Left lung (tissue), 10 donors: ENCODE data around the gene DTNA. TPM values are rescaled to one million over a fixed set of nuclear protein-coding genes. Genes with fewer than 3 reads are reported as not detected.

Experiments
- ATAC-seq: fragments of 200-7000 bp; cut with Tn5 transposase; one replicate; pipeline ENCODE4 v1.9.1; 2020; ENCODE audit warnings: moderate library complexity
- DNase-seq, 4 donors: peaks; one replicate each; pipeline ENCODE4 v3.0.0-alpha.2; 2013 to 2020
- H3K27ac ChIP-seq, 2 donors: fragments of 200-600 bp; sonication (generic) in 1 of 2; one replicate each; pipeline versions ENCODE4 v1.5.0 to v1.8.0; 2020 to 2021
- H3K27me3 ChIP-seq, 2 donors: fragments of 200-600 bp; sonication (generic) in 1 of 2; one replicate each; pipeline versions ENCODE4 v1.5.0 to v1.8.0; 2020 to 2021
- H3K36me3 ChIP-seq, 2 donors: fragments of 200-600 bp; sonication (generic) in 1 of 2; one replicate each; pipeline versions ENCODE4 v1.5.0 to v1.8.0; 2020 to 2021
- H3K4me1 ChIP-seq, 2 donors: fragments of 200-600 bp; one replicate each; pipeline ENCODE4 v1.8.0; 2021
- H3K4me3 ChIP-seq, 2 donors: fragments of 200-600 bp; sonication (generic) in 1 of 2; one replicate each; pipeline versions ENCODE4 v1.5.0 to v1.8.0; 2020 to 2021; ENCODE audit warnings: mild to moderate bottlenecking in 1 of 2
- H3K9me3 ChIP-seq, 2 donors: fragments of 200-600 bp; sonication (generic) in 1 of 2; one replicate each; pipeline versions ENCODE4 v1.5.0 to v1.8.0; 2020 to 2021
- CTCF ChIP-seq, 2 donors: fragments of 200-600 bp; sonication (generic) in 1 of 2; IDR thresholded peaks; one replicate each; pipeline versions ENCODE4 v1.5.0 to v1.8.0; 2021; ENCODE audit warnings: antibody characterized with exemption in 2 of 2
- intact Hi-C, 2 donors: fragments of 100-400 bp; cut with DNase I; formaldehyde crosslinking; loops; one replicate each; pipeline versions ENCODE4 v1.11.2 to v1.14.2; 2022
- polyA plus RNA-seq, 6 donors: library from polyadenylated mRNA; unstranded; fragments of 120-200 nt; gene quantifications; one replicate each; pipeline ENCODE4 v1.2.1, GENCODE V29; 2013; ENCODE audit not compliant: insufficient read length in 6 of 6
- total RNA-seq, 2 donors: library from RNA; stranded (reverse); fragmentation: NEBNext Ultra II Directional; extraction: Animal tissue kit (Norgen Biotek cat#: 25700); gene quantifications; one replicate each; pipeline ENCODE4 v1.2.1, GENCODE V29; 2021
- donor health status: DM: no; HTN: yes; CAD: no.
- donor health status: DM: no; HTN: no; CAD: no.

DTNA gene
- total and polyA plus RNA-seq, 8 donors = 3.7 to 13.1 (median 11.2) TPM

DNA sequence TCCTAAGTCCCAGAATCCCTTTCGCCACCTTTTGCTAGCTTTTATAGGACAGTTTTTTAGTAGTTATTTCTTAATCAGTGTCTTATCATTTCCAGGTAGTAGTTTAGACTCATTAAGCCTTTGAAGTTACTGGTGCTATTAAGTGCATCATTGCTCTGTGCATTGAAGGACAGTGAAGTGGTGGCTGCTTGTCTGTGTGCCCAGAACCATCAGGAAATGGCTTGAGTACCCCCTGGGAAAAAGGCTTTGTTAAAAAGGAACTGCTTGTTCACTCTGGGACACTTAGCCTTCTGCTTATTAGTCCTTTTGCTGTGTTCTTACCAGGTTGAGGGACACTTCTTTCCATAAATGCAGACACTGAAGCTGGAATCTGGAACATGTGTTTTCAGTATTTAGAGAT lies 30.0 kb downstream of the DTNA start:
- ATAC-seq = no peak
- Histone ChIP-seq H3K36me3 (no peaks in the 10 kb centered on the region), H3K4me3 (no peak overlapping the region), H3K27me3 (no peaks in the 10 kb centered on the region), H3K4me1 (no peaks in the 10 kb centered on the region), H3K9me3 (no peaks in the 10 kb centered on the region), H3K27ac (no peak overlapping the region)
- DNase-seq = no peak
- TF ChIP-seq CTCF (IDR thresholded peaks at IDR 0.05) = no peak
- intact Hi-C loops = no loop called here

DNA sequence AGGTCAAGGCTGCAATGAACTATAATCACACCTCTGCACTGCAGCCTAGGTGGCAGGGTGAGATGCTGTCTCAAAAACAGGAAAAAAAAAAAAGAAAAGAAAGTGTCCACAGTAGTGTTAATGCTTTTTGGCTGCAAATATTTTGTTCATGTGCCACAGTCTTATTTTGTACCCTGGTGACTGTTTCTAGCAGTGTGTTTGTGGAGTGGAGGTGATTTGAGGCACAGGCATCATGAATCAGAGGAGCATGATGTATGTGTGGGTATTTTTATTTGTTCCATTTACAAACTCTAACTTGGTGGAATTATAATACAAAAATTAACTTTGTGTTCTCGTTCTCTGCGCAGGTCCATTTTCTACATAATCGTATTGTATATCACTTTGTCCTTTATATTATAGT lies 30.6 kb downstream of the DTNA start:
- Histone ChIP-seq H3K36me3 (no peaks in the 10 kb centered on the region), H3K4me3 (no peak overlapping the region), H3K27me3 (no peaks in the 10 kb centered on the region), H3K9me3 (no peaks in the 10 kb centered on the region), H3K4me1 (no peaks in the 10 kb centered on the region), H3K27ac (no peak overlapping the region)
- ATAC-seq (no peak), DNase-seq (no peak)
- intact Hi-C loops = no loop called here
- no peak for TF ChIP-seq CTCF (IDR thresholded peaks at IDR 0.05)

- ATAC-seq (no peak), DNase-seq (no peak)
- Histone ChIP-seq H3K27me3 (no peaks in the 10 kb centered on the region), H3K4me3 (no peak overlapping the region), H3K4me1 (no peaks in the 10 kb centered on the region), H3K9me3 (no peaks in the 10 kb centered on the region), H3K27ac (no peak overlapping the region), H3K36me3 (no peaks in the 10 kb centered on the region)
- TF ChIP-seq CTCF (IDR thresholded peaks at IDR 0.05) = no peak
- intact Hi-C loops = no loop called here
These were observed 31.3 kb downstream of the DTNA start for GRCh38 chr18:34741401-34741800.

DNA sequence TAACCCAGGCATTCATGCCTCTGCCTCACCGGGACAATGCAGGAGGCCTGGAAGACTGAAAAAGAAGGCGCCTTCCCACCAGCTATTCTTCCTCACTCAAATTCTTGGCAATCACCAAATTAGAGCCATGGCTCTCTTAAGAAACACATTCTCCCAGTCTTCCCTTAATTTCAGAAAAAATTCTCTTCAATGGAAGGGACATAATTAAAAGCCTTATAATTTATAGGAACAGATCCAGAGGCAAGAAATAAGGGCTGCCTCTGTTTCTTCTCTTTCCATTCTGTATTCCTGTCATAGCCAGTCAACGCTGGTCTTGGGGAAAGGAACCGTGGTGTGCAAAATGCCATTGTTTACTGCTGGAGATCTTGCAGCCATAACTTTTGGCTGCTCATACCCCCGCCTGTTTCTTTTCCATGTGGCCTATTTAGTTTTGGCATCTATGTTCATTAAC lies 32.8 kb downstream of the DTNA start:
- no peaks in the 10 kb centered on the region for H3K4me1 ChIP-seq
- no peak overlapping the region for H3K27ac ChIP-seq
- ATAC-seq (no peak), DNase-seq (no peak)
- no peak overlapping the region for H3K4me3 ChIP-seq
- no peaks in the 10 kb centered on the region for H3K36me3 ChIP-seq
- no peaks in the 10 kb centered on the region for H3K9me3 ChIP-seq
- intact Hi-C loops = no loop called here
- no peaks in the 10 kb centered on the region for H3K27me3 ChIP-seq
- no peak for TF ChIP-seq CTCF (IDR thresholded peaks at IDR 0.05)

DNA sequence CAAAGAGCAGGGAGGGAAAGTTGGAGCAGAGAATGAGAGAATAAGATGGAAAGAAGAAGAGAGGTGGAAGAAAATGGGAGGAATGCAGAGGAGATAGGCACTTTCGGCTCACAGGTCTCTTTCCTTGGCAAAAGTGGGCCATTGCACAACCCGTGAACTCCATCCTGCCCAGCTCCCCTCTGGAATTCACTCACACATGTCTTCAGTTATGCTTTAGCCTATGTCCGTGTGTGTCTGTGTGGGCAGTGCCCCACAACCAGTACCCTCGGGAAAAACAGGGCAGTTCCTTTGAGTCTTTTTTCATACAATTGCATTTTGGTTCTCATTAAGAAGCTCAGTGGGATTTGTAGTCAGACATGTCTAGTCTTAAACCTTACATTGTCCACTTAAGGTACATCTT lies 34.5 kb downstream of the DTNA start:
- DNase-seq (no peak), ATAC-seq (no peak)
- intact Hi-C loops = no loop called here
- no peak for TF ChIP-seq CTCF (IDR thresholded peaks at IDR 0.05)
- no peaks in the 10 kb centered on the region for H3K27me3 ChIP-seq
- H3K4me3 ChIP-seq = no peak overlapping the region
- H3K9me3 ChIP-seq = no peaks in the 10 kb centered on the region
- no peak overlapping the region for H3K27ac ChIP-seq
- H3K36me3 ChIP-seq = no peaks in the 10 kb centered on the region
- no peaks in the 10 kb centered on the region for H3K4me1 ChIP-seq
